Inflammatory macrophage (primary cell): ENCODE data around the gene PTPRR.
A peak's percentile ranks its signal among the peaks of the same experiment; 100 is the strongest.

Experiments
- DNase-seq, 2 donors: peaks; one replicate each; pipeline ENCODE4 v3.0.0-alpha.2; 2020 to 2022

PTPRR gene

GRCh38 chr12:70590549-70591226 is 329.9 kb downstream of the PTPRR start:
- no peak for DNase-seq

- DNase-seq, result peak; percentile 32 to 60
Observed at GRCh38 chr12:70590051-70590450, 330.5 kb downstream of the PTPRR start.
